Frontal cortex (tissue), 4 donors: ENCODE measurements around the gene HCN3. TPM values are rescaled to one million over a fixed set of nuclear protein-coding genes. Genes with fewer than 3 reads are reported as not detected.
"Not testable (repeated sequence)": the region's sequence is repeated elsewhere in the genome, so short reads cannot be mapped to it uniquely, and the experiment has no call there.

Source experiments
- DNase-seq, 2 donors: peaks; one replicate each; pipeline ENCODE4 v3.0.0; 2012; ENCODE audit warnings: low spot score in 2 of 2
- FAIRE-seq: peaks from 2 replicates; lab custom pipeline; 2012; peaks lifted over from hg19 to GRCh38; lab: Jason Lieb, UNC
- total RNA-seq: library from RNA; depleted of rRNA; stranded (reverse); fragments of >200 nt; gene quantifications from one replicate; pipeline ENCODE4 v1.2.3, GENCODE V29; 2014
- donor health status: control.
- donor health status: control.
- donor health status: control.

HCN3 gene
- total RNA-seq, 1 donor from 2014 or later = 11.8 TPM

DNA sequence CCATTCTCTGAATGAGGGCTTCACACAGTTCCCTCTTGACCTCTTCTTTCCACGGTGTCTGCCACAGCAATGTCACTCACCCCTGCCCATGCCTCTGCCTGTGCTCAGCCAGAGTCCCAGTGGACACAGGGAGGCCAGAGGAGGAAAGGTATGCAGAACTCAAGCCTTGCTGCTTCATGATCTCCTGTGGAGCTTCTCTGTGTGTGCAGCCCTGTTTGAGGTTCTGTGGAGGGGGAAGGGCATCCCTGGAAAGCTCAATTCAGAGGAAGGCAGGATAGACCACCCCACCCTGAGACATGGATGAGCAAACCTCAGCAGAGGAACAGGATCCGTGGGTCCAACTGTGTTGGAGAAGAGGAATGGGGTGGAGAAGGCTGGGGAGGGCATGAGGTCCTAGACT is 2.0 kb downstream of the HCN3 start:
- DNase-seq (no peak), FAIRE-seq (no peak)

DNA sequence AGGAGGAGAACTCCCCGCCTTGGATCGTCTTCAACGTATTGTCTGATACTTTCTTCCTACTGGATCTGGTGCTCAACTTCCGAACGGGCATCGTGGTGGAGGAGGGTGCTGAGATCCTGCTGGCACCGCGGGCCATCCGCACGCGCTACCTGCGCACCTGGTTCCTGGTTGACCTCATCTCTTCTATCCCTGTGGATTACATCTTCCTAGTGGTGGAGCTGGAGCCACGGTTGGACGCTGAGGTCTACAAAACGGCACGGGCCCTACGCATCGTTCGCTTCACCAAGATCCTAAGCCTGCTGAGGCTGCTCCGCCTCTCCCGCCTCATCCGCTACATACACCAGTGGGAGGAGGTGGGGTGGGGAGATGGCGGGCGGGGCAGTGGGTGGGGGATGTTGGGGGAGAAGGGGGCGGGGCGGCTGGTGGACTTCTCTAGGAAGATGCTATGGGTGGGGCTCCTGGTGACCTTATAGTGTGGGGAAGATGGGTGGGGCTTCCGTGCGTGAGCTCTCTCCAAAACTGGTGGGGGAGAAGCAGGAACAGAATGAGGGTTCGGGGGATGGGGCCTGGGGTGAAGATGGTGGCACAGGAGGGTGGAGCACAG is 5.3 kb downstream of the HCN3 start:
- DNase-seq (no peak), FAIRE-seq (no peak)

DNA sequence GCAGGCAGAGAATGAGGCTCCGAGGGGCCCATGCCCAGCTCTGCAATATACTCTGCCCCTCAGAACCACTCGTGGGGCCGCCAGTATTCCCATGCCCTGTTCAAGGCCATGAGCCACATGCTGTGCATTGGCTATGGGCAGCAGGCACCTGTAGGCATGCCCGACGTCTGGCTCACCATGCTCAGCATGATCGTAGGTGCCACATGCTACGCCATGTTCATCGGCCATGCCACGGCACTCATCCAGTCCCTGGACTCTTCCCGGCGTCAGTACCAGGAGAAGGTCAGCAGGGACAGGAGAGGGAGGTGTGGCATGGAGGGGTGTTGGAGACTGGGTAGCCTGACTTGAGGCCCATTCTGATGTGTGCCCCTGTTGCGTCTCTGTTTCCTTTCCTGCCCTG is 7.2 kb downstream of the HCN3 start:
- FAIRE-seq = no peak
- DNase-seq = no peak

DNA sequence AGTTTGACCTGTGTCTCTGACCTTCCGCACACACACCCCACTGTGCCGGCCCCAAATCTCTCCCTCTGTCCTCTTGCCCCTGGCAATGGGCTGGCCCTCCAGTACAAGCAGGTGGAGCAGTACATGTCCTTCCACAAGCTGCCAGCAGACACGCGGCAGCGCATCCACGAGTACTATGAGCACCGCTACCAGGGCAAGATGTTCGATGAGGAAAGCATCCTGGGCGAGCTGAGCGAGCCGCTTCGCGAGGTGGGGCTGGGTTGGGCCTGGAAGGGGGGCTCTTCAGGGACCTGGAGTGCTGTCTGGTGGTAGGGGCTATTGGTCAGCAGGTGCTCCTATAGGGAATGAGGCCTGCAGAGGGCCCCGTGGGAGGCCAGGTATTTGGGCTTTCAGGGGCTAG is 7.8 kb downstream of the HCN3 start:
- DNase-seq (no peak), FAIRE-seq (no peak)

DNA sequence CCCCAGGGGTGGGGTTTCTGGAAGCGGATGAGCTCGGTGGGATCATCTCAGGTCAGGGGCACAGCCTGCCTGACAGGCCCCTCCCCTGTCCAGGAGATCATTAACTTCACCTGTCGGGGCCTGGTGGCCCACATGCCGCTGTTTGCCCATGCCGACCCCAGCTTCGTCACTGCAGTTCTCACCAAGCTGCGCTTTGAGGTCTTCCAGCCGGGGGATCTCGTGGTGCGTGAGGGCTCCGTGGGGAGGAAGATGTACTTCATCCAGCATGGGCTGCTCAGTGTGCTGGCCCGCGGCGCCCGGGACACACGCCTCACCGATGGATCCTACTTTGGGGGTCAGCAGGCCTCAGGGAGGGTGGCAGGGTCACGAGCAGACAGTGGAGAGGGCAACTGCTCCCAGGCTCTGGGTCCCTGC is 8.4 kb downstream of the HCN3 start:
- no peak for FAIRE-seq
- no peak for DNase-seq

DNA sequence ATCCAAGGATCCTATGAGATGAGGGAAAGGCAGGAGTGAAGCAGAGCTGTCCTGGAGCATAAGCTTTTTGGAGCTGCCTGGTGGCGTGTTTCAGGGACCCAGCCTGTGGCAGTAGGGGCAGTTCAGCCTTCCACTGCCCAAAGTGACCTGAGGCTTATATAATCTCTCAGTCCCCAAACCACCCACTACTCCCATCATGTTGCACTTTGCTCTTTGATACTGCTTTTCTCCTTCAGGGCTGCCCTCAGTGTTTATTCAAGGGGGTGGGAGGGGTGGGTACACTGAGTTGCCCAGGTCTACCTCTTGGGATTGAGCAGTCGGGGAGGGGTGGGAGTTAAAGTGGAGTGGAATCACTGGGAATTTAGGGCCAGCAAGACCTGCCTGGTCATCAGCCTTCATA is 9.3 kb downstream of the HCN3 start:
- DNase-seq = no peak
- FAIRE-seq = no peak

DNA sequence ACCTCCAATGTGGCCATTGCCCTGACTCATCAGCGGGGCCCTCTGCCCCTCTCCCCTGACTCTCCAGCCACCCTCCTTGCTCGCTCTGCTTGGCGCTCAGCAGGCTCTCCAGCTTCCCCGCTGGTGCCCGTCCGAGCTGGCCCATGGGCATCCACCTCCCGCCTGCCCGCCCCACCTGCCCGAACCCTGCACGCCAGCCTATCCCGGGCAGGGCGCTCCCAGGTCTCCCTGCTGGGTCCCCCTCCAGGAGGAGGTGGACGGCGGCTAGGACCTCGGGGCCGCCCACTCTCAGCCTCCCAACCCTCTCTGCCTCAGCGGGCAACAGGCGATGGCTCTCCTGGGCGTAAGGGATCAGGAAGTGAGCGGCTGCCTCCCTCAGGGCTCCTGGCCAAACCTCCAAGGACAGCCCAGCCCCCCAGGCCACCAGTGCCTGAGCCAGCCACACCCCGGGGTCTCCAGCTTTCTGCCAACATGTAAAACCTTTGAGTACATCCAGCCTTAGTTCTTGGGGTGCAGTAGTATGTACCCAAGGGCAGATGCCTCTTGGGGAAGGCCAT is 10.8 kb downstream of the HCN3 start:
- DNase-seq (no peak), FAIRE-seq (no peak)

DNA sequence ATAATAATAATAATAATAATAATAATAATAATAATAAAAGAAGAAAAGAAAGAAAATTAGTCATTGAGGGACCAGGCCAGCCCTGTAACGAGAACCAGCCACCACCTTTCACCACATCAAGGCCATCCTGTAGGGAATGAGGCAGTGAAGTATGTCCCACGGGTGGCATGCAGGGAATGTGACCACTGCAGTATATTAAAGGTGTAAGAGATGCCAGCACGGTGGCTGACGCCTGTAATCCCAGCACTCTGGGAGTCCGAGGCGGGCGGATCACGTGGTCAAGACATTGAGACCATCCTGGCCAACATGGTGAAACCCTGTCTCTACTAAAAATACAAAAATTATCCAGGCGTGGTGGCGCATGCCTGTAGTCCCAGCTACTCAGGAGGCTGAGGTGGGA is 13.7 kb downstream of the HCN3 start:
- FAIRE-seq, DNase-seq: not testable (repeated sequence)

DNA sequence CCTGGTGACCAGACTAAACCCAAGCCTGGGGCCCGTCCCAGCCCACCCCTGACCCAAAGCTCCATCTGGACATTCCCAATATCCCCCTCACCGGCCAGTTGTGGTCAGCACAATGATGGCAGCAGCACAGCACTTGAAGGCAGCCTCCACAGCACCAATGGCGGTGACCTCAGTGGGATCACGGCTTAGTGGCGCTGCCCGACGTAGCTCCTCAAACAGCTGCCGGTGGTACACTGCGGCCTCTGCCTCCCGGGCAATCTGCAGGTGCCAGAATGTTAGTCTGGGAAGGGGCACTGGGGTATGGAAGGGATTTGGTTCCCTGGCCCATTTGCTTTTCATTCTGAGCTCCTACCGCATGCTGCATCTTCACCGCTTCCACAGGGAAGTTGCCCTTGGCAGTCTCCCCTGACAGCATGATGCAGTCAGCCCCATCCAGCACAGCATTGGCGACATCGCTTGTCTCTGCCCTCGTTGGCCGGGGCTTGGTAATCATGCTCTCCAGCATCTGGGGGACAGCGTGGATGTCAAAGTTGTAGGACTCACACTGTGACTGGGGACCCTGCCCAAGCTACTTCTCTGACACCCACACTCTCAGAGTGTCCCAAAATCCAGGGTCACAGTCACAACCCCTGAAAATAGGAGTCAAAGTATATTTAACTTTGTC is 16.0 kb downstream of the HCN3 start:
- no peak for DNase-seq
- no peak for FAIRE-seq

DNA sequence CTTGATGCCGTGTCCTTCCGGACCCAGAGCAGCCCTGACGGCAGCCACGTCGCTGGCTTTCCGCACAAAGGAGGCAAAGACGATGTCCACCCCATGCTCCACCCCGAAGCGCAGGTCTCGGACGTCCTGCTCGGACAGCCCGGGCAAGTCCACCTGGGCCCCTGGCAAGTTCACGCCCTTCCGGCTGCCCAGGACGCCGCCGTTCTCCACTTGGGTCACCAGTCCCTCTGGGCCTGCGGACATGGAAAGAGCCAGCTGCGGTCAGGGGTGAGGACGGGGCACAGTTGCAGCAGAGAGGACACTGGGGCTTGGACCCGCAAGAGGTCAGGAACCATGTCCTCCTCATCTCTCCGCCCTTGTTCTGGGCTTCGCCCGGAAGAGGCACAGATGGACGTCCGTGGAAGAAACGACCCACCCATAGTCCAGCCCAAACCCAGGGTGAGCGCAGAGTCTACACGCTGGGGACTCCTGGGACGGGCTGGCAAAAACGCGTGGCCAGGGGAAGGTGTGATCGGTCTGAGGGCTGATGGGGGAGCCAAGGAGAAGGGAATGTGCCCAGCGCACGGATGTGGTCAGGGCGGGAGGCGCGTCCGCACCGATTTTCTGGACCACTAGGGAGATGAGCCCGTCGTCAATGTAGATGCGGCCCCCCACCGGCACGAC is 17.4 kb downstream of the HCN3 start:
- FAIRE-seq (no peak), DNase-seq (no peak)

DNA sequence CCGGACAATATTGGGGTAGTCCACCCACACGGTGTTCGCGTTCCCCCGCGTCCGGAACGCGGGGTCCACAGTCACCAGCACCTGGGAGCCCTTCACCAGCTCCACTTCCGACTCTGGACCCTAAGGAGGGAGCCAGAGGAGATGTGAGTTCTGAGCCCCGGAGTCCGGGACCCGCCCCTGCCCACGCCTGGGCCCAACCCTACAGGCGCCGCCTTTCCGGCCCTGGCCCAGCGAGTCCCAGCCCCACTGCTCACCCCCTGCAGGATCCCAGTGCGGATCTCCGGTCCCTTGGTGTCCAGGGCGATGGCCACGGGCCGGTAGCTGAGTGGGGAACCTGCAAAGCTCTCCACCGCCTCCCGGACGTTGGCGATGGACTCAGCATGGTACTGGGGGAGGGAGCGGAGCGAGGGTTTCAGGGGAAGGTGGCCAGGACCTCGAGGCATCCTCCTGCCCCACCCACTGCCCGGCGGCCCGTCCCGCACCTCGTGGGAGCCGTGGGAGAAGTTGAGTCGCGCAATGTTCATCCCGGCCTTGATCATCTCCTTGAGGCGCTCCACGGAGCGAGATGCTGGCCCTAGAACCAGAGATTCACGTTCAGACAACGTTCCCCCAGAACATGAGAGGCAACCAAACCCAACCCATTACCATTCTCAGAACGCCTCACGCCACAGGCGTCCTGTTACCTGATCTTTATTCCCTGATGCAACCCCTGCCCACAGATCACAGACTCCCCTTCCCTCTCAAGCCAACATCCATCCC is 18.1 kb downstream of the HCN3 start:
- no peak for DNase-seq

DNA sequence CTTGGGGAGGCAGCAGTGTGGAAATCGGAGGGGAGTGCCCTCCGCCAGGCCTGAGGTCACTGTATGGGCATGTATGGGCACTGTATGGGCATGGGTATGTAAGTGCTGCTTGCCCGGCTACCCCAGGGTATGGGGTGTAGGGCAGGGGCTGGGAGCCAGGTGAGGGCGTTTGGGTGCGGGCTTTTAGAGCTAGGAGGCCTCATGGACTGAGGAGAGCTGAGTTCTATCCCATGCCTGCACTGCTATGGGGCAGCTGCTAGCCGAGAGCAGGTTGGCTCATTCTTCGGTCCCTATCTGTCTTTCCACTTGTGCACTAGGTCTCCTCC is 18.6 kb downstream of the HCN3 start:
- FAIRE-seq (no peak), DNase-seq (no peak)

More for the DNA sequence above, 18.1 kb downstream of the HCN3 start:
- FAIRE-seq = no peak

DNA sequence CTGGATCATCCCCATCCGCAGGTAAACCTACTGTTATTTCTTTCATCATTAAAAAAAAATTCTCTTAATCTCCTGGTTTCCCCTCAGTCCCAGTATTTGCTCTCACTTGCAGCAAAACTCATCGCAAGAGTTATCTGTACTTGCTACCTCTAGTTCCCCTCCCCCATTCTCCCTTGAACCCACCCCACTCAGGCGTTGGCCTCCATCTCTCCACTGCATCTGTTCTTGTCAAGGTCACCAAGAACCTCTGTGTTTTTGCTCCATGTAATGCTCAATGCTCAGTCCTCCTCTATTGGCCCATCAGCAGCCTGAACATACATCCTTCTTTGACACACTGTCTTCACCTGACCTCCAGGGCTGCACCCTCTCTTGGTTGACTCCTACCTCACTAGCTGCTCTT is 19.4 kb downstream of the HCN3 start:
- DNase-seq = no peak
- FAIRE-seq = no peak

DNA sequence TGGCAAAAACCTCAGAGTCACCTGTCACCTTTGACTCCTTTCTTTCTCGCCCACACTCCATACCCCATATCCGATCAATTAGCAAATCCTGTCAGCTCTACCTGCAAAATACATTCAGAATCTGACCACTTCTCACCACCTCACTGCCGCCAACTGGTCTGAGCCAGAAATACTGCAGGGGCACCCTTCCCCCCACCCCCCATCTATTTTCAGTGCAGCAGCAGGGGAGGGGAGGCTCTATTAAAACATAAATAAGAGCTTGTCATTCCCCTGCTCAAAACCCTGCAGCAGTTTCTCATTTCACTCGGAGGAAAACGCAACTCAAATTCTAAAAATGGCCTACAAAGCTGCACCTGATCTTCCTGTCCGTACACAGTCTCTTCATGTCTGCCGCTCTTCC is 20.1 kb downstream of the HCN3 start:
- no peak for DNase-seq
- FAIRE-seq = no peak

DNA sequence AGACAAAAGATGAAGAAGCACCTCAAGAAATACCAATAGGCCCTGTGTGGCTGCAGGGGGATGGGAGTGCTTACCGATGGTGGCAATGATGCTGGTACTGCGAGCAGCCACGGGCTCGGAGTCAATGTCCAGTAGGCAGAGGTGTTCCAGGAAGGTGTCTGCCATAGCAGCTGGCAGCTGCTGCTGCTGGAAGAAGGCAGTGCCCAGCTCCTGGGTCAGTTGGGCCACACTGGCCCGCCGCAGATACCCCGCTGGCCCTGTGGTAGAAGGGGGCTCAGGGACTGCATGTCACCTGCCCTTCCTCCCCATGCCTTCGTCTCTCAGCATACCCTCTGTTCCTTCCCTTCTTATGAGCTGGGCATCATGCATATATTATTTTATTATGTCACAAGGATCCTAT is 22.8 kb downstream of the HCN3 start:
- FAIRE-seq = no peak
- DNase-seq = no peak

DNA sequence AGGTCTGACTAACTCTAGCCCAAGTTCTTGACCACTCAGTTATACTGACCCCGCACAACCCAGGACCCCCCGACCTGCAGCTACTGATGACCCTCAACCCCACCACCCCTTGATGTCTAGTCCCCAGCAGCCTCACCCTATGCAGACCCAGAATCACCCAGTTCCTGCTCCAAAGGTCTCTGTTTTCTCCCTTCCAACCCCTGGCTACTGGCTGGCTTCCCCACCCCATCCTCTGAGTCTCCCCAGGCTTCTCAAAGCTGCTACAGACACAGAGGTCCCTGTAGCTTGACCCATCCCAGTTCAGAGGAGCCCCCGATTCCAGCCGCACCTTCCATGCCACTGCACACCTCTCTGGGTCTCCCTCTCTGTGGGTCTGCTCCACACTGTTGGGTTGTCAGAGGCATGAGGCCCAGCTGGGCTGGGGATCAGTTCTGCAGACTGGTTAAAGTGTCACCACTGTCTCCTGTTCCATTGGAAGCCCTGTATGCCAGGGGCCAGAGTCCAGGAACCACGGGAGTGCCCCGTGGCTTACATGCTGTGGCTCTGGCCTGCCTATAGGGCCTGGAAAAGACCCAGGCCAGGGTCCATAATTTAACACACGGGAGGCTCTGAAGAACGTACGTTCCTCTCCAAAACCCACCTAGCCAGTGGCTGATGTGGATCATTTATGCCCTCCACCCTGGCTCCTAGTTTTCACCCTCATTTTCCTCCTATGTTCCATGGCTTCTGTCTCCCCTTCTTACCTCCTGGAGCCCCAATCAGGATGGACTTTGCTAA is 23.5 kb downstream of the HCN3 start:
- FAIRE-seq (no peak), DNase-seq (no peak)

DNA sequence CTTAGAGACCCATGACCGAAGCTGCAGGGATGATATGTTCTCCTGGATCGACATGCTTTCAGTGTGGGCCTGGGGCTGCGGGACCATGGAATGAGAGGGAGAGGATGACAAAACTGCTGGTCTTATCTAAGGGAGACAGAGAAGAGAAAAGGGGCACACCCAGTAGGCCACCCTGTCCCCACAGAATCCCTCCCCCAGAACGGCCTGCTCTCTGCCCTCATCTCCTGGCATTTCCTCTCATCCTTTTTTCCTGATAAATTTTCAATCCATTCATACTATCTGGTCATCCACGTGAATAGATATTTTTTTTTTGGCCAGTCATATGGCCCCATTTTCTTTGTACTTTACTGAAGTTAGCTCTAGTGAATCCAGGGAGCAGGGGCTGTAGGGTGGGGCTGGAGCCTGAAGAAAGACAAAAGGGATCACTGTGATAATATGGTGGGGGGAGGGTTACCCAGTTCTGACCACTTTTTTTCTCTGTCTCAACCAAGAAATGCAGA is 24.1 kb downstream of the HCN3 start, which contains the start of gene PKLR:
Gene PKLR (minus strand): TSS at position 97 of the 500 bp plus-strand sequence. CDS start 43 bp downstream, at position 54.
- DNase-seq (no peak), FAIRE-seq (no peak)

DNA sequence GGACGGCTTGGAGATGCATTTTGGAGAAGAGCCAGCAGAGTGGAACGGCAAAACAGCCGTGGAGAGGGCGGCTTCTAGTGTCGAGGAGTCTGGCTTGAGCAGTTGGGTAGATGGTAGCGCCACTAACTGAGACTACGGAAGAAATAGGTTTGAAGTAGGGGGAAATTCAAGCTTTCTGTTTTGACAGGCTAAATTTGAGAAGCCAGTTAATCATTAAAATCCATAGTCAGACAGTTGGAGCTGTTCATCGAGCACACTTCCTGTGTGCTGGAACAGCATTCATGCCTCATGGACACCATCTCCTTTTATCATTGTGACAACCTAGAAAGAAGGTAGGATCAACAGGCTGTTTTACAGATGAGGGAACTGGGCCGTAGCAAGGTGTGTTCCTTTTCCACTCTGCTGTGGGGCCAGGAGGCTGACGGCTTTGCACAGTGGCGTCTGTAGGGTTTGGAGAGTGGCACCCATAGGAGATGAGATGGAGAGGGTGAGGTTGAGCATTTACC is 27.3 kb downstream of the HCN3 start:
- no peak for DNase-seq
- FAIRE-seq = no peak

DNA sequence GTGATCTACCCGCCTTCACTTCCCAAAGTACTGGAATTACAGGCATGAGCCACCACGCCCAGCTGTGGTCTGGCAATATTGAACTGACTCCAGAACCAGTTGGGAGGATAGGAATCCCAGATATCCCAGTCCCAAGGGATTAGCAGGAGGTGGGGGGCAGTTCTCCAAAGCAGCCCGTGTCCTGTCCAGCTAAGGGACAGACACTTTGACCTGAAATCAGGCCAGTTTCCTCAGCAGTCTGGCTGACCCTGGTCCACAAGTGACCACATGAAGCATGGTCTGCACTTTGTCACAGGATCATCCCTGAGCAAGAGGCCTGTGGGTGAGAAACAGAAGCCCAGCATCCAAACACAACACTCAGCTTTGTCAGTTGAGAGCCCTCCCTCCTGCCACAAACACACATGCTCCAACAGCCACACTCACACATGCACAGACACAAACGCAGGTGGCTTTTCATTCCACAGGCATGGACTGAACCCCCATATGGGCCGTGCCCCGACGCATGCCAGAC is 28.7 kb downstream of the HCN3 start:
- FAIRE-seq = no peak
- no peak for DNase-seq
